Panc1 (cell line): Measurements from ENCODE around the gene LNX2.

Source experiments
- POLR2AphosphoS5 ChIP-seq: IDR thresholded peaks from 2 replicates; pipeline ENCODE4 v1.6.1; 2012; ENCODE audit warnings: mild to moderate bottlenecking, low read depth, low read length, moderate library complexity
- SIN3A ChIP-seq: IDR thresholded peaks from 2 replicates; pipeline ENCODE4 v1.6.1; 2012; ENCODE audit warnings: low read depth, mild to moderate bottlenecking, low read length, moderate library complexity, borderline replicate concordance; ENCODE audit not compliant: insufficient read depth
- TF ChIP-seq, protein P1 (sequence below): fragments of 450-650 bp; IDR thresholded peaks from 2 replicates; pipeline ENCODE4 v1.5.1; 2017; ENCODE audit warnings: mild to moderate bottlenecking
- TF ChIP-seq, protein P2 (sequence below), 2 experiments: IDR thresholded peaks; 2 replicates each; pipeline ENCODE4 v1.6.1; 2011 to 2012; ENCODE audit warnings: low read depth in 2 of 2, control low read depth in 1 of 2, low read length in 1 of 2, mild to moderate bottlenecking in 1 of 2, moderate library complexity in 1 of 2; ENCODE audit not compliant: insufficient read depth in 1 of 2

DNA sequence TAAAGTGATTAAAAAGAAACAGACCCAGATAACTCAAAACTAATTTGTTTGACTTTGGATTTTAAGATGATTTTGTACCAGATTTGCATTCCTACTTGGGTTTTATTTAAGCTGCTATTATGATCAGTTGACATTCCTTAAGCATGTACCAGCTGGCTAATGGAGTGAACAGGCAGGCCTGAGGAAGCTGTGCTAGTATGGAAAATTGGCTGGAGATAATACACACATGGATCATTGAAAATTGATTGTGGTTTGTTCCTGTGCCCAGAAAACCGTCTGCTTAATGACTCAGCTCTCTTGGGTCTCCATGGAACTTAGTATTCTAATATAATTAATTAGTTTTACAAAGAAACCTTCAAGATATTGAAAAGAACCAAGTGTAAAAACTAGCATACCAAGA is 24.0 kb upstream of the LNX2 start:
- TF ChIP-seq, protein P1, sequence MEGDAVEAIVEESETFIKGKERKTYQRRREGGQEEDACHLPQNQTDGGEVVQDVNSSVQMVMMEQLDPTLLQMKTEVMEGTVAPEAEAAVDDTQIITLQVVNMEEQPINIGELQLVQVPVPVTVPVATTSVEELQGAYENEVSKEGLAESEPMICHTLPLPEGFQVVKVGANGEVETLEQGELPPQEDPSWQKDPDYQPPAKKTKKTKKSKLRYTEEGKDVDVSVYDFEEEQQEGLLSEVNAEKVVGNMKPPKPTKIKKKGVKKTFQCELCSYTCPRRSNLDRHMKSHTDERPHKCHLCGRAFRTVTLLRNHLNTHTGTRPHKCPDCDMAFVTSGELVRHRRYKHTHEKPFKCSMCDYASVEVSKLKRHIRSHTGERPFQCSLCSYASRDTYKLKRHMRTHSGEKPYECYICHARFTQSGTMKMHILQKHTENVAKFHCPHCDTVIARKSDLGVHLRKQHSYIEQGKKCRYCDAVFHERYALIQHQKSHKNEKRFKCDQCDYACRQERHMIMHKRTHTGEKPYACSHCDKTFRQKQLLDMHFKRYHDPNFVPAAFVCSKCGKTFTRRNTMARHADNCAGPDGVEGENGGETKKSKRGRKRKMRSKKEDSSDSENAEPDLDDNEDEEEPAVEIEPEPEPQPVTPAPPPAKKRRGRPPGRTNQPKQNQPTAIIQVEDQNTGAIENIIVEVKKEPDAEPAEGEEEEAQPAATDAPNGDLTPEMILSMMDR = no peak
- TF ChIP-seq POLR2AphosphoS5 = no peak
- TF ChIP-seq, protein P2, sequence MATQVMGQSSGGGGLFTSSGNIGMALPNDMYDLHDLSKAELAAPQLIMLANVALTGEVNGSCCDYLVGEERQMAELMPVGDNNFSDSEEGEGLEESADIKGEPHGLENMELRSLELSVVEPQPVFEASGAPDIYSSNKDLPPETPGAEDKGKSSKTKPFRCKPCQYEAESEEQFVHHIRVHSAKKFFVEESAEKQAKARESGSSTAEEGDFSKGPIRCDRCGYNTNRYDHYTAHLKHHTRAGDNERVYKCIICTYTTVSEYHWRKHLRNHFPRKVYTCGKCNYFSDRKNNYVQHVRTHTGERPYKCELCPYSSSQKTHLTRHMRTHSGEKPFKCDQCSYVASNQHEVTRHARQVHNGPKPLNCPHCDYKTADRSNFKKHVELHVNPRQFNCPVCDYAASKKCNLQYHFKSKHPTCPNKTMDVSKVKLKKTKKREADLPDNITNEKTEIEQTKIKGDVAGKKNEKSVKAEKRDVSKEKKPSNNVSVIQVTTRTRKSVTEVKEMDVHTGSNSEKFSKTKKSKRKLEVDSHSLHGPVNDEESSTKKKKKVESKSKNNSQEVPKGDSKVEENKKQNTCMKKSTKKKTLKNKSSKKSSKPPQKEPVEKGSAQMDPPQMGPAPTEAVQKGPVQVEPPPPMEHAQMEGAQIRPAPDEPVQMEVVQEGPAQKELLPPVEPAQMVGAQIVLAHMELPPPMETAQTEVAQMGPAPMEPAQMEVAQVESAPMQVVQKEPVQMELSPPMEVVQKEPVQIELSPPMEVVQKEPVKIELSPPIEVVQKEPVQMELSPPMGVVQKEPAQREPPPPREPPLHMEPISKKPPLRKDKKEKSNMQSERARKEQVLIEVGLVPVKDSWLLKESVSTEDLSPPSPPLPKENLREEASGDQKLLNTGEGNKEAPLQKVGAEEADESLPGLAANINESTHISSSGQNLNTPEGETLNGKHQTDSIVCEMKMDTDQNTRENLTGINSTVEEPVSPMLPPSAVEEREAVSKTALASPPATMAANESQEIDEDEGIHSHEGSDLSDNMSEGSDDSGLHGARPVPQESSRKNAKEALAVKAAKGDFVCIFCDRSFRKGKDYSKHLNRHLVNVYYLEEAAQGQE (IDR thresholded peaks at IDR 0.05; ENCODE audit: insufficient read depth in 1 of 2, low read depth in 2 of 2, low read length in 1 of 2) = no peak
- TF ChIP-seq SIN3A = no peak
